Choroid plexus epithelial cell (primary cell): ENCODE measurements around the gene SHISAL2B.
"Not testable (repeated sequence)": the region's sequence is repeated elsewhere in the genome, so short reads cannot be mapped to it uniquely, and the experiment has no call there.

Source experiments
- DNase-seq: peaks from one replicate; pipeline ENCODE4 v3.0.0-alpha.2; 2010; ENCODE audit warnings: low read depth
- H3K4me3 ChIP-seq: 2 replicates; pipeline ENCODE4 v1.5.1; 2011; ENCODE audit warnings: low read depth, mild to moderate bottlenecking, control low read depth, low read length, moderate library complexity
- TF ChIP-seq, protein P1 (sequence below): conservative IDR thresholded peaks from 2 replicates; pipeline ENCODE4 v1.5.1; 2011; ENCODE audit warnings: low read depth, mild to moderate bottlenecking, control low read depth, inconsistent platforms, low read length, moderate library complexity

Gene SHISAL2B

DNA sequence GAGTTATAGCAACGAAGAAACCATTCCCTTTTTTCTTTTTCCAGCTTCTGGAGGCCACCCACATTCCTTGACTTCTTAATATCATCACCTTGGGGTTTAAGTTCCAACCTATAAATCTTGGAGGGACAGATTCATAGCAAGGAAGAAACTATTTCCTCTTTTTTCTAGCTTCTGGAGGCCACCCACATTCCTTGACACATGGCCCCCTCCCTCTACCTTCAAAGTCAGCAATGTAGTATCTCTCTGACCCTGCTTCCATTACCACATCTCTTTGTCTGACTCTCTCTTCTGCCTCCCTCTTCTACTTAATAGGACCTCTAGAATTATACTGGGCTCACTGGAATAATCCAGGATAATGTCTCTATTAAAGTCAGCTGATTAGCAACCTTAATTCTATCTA is 34.7 kb upstream of the SHISAL2B start:
- no peak overlapping the region for H3K4me3 ChIP-seq
- TF ChIP-seq, protein P1, sequence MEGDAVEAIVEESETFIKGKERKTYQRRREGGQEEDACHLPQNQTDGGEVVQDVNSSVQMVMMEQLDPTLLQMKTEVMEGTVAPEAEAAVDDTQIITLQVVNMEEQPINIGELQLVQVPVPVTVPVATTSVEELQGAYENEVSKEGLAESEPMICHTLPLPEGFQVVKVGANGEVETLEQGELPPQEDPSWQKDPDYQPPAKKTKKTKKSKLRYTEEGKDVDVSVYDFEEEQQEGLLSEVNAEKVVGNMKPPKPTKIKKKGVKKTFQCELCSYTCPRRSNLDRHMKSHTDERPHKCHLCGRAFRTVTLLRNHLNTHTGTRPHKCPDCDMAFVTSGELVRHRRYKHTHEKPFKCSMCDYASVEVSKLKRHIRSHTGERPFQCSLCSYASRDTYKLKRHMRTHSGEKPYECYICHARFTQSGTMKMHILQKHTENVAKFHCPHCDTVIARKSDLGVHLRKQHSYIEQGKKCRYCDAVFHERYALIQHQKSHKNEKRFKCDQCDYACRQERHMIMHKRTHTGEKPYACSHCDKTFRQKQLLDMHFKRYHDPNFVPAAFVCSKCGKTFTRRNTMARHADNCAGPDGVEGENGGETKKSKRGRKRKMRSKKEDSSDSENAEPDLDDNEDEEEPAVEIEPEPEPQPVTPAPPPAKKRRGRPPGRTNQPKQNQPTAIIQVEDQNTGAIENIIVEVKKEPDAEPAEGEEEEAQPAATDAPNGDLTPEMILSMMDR = no peak
- no peak for DNase-seq

DNA sequence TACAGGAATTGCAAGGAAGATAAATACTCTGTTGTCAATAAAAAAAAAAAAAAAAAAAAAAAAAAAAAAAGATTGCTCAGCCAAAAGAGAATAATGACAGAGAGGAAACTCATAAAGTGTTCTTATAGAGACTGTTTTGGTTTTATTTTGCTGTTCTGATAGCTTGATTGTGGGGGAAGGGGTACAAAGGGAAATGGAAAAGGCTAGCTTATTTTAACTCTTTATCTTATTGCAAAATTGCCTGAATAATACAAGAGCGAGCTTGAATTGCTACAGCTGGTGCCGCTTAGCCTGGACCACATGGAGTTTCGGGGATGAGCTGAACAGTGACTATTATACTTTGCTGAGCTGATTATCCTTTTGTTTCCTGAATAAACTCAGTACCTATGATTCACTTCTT is 31.0 kb upstream of the SHISAL2B start:
- peak; percentile 39 for DNase-seq
- TF ChIP-seq, protein P1 = no peak
- H3K4me3 ChIP-seq = no peak overlapping the region

DNA sequence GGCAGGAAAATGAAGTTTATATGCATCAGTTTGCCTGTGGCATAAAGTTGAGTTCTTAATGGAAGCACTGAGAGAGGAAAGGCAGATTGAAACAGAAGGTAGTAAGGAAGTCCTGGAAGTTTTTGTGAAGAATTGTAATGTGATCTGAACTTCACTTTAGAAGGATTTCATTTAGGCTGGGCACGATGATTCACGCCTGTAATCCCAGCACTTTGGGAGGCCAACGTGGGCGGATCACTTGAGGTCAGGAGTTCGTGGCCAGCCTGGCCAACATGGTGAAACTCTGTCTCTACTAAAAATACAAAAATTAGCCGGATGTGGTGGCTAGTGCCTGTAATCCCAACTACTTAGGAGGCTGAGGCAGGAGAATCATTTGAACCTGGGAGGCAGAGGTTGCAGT is 27.1 kb upstream of the SHISAL2B start:
- H3K4me3 ChIP-seq = not testable (repeated sequence)
- DNase-seq = peak; percentile 30

DNA sequence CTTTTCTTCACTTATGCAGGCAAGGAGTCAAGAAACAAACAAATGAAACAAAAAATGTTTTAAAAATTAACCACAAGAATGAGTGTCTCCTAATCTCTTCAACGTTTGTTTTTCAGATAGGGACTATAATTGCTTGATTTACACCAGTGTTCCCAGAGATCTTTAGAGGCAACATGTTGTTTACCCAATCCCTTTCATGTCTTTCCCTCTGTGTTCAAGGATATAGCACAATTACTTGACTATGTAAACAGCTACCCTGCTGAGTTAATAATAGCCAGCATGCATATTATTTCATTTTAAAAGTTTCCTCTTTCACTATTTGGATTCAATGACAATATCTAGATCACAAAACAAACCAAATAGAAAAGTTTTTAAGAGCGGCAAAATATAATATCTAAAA is 25.1 kb upstream of the SHISAL2B start:
- no peak for DNase-seq
- no peak overlapping the region for H3K4me3 ChIP-seq
- TF ChIP-seq, protein P1 = no peak

DNA sequence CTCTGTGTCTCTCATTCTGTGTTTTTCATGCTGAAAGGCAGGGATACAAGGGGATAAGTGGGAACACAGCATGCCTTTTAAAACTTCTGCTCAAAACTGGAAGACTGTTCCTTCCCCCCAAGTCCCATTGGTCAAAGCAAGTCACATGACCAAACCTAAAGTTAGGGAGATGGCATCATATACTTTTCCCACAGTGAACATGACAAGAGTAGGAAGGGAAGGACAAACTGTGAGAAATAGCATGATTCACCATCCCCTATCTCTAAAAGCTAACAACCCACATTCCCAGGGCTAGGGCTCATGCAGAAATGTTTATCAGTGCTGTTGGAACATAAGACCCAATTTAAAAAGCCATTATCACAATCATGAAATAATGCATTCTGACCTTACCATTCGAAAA is 24.2 kb upstream of the SHISAL2B start:
- TF ChIP-seq, protein P1 = no peak
- H3K4me3 ChIP-seq = peak overlapping the region; percentile 8
- peak; percentile 81 for DNase-seq

DNA sequence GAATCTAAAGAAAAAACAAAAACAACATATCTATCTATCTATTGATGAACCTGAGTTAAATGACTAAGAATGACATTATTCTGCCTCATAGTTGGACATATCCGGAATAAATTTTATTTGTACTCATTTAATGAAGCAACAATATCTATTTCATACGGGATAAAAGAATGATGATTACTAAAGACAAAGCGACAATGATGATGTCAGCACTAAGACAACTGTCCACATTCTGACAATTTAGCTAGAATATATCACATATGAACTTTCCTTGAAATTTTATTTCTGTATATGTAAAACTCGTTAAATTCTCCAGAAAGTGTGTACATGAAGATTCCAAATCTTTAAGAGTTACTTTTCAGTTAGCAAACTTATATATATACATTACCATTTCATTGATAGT is 23.2 kb upstream of the SHISAL2B start:
- TF ChIP-seq, protein P1 = no peak
- H3K4me3 ChIP-seq = no peak overlapping the region
- no peak for DNase-seq

DNA sequence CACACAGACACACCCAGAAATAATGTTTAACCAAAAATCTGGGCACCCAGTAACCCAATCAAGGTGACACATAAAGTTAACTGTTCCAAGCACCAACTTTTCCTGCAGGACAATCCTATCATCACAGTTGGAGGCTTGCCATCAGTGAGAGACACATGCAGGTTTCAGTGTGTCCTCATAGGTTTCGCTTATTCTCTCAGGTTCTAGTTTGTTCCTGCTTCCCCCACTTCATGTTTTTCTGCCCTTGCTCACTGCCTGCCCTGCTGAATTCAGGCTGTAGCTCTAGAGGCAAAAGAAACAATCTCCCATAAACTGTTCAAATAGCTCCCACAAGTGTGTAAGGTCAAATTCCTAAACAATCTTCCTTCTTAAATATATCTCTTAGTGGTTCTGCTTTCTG is 20.0 kb upstream of the SHISAL2B start:
- no peak overlapping the region for H3K4me3 ChIP-seq
- TF ChIP-seq, protein P1 = no peak
- DNase-seq = no peak

DNA sequence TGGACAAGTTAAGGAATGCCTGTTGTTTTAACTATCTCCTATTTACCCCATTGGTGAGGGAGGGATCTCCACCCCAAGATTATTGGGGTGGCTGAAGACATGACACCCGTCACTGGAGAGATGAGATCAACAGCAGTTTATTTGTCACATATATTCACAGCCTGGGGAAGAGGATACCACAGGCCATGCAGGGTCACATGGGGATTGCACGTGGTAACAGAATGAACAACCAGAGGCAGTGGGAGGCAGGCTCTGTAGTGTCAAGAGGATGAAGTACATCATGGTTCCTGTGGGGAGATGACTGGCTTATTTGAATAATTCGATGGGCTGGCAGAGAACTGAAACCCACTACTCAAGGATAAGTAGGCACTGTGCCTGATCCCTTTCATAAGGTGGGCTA is 18.6 kb upstream of the SHISAL2B start:
- TF ChIP-seq, protein P1 = no peak
- H3K4me3 ChIP-seq = no peak overlapping the region
- no peak for DNase-seq
